Activated CD4-positive, CD25-positive, alpha-beta regulatory T cell treated with anti-CD3 and anti-CD28 coated beads, Interleukin-2, amount 50 U/mL, for 72 hours (primary cell): Measurements from ENCODE around the gene ABLIM1.

Experiments
- DNase-seq: peaks from one replicate; pipeline ENCODE4 v3.0.0; 2021

ABLIM1 gene

DNA sequence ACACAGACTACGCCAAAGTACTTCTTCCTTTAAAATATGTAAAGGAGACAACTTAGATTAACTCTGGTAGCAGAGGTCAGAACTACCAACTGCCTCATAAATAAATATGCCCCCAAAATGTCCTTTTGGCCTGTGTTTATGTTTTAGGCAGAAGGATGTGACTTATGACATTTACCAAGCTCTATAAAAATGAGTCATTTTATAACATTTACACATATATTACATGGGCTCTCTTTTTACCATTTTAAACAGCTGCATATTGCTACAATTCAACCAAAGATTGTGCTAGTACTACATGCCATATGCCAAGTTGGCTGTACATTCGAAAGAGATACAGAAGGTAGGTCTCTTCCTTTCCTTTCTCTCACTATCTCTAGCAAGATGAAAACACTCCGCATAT lies 12.4 kb downstream of the ABLIM1 start:
- no peak for DNase-seq

GRCh38 chr10:114643158-114643557 lies 14.9 kb downstream of the ABLIM1 start:
- DNase-seq: no peak

- no peak for DNase-seq
Measured at GRCh38 chr10:114642729-114643128, 15.3 kb downstream of the ABLIM1 start.

GRCh38 chr10:114638821-114639625 lies 19.1 kb downstream of the ABLIM1 start:
- DNase-seq: no peak

- no peak for DNase-seq
Measured at GRCh38 chr10:114635797-114636550, 22.1 kb downstream of the ABLIM1 start.

- no peak for DNase-seq
Measured at GRCh38 chr10:114635101-114635500, 23.0 kb downstream of the ABLIM1 start.

- no peak for DNase-seq
Measured at GRCh38 chr10:114634609-114634979, 23.5 kb downstream of the ABLIM1 start.

DNA sequence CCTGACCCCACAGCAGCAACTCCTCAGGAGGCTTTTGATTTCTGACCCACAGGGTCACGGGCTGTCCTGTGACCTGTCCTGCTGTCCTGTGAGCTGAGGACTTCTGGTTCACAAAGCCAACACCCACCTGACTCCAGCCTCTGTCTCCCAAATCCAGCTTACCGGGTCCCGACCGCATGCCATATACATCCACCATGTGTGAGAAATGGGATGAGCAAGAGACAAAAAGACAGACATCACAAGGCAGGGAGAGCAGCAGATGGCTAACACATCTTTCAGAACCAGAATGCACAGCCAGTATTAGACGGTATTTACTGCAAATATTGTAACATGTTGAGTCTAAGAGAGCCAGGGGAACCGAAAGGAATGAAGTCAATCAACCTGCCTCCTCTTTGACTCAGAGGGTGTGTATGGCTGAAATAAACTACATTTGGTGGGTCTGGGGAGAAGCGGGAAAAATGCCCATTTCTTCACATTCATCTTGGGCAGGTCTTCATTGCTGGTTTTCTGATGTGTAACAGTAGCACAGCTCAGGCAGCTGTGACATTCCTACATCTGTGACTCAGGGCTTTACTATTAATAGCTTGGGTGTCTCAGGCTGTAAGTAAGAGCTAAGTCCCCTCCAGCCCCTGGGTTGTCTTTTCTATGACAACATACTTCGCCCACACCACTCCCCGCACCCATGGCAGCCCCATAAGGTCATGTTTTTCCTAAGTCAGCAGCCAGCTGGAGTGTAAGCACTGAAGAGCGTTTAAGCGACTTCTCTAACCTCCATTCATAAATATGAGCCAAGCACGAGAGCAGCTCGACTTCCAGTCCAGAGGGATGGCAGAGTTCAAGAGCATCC lies 25.0 kb downstream of the ABLIM1 start:
- DNase-seq: no peak

DNA sequence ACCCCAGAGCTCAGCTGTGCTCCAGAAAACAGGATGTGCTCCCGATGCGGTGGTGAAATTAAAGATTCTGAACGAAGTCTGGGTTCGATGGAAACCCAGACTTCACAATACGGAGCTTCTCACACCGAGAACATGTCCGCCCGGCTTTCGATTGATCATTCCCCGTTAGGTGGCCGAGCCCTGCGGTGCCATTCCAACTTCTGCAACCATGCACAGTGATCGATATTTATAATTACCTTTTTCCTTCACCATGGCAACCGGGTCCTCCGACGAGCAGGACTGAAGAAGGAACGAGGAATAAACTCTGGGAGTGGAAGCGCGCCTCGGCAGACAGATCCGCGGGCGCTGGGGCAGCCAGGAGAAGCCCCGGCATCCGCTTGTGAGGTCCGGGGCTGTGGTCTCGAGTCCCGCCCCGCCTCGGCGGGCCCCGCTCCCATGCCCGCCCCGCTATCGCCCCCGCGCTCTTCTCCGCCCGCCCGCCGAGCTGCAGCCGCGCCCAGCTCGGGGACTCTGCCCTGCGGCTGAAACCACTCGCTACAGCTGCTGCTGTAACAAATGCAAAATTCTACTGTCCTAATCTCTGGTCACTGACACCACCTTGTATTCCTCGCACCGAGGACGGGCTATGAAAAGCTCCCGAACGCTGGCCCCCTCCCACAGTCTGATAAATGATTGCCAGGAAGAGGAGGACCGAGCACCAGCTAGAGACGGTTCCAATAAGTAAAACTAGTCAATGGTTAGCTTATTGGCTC lies 26.2 kb downstream of the ABLIM1 start:
- peak; percentile 37 for DNase-seq

DNA sequence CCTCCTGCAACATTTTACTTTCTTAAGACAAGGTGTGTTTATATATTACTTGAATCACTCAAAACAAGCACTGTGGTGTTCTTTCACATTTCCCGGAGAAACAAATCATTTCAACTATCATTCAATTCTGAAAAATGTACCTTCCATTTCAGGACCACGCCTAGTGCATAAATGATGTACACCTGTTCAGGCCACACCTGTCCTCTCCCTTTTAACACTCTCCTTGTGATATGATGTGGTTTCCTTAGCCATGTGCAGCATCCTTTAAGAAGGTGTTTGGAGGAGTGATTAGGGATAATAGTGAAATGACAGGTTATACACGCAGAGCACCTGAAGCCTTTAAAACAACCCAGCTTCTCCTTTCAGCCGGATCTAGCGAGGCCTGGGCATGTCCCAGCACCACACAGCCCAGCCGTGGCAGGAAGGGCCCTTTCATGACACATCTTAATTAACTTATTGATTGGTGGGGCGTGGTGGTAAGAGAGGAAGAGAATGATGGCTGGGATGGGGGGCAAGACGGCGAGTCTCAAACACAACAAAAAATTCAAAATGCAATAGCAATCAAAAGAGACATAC lies 26.9 kb downstream of the ABLIM1 start:
- no peak for DNase-seq

GRCh38 chr10:114629824-114630730 lies 28.0 kb downstream of the ABLIM1 start:
- no peak for DNase-seq

DNA sequence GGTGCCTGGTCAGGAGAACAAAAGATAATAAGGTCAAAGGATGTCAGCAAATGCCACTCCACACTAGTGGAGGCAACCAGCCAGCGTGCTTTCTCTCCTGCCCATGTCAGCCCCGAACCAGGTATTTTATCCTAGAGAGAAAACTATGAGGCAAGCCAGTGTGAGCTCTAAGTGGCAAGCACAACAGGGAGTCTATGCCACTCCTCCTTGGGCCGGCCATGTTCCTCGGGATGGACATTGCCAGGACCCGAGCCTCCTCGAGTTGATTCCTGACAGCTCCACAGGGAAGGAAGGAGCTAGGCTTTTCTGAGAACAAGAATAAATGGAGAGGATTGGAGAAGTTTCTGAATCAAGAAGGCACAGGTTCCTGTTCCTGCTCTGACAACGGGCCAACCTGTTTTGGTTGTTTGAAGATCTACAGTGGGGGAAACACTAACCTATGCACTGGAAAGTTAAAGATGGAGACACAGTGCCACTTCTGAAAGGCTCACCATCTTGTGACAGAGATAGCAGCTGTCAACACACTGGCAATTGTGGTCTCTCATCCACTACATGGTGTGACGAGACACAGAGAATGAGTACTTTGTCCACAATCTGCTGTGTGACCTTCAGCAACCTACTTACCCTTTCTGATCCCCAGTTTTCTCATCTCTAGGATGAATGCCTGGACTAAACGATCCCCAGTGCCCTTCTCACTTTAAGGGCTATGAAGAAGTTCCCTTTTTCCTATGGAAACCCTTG lies 28.8 kb downstream of the ABLIM1 start:
- DNase-seq: no peak

- DNase-seq: no peak
Measured at GRCh38 chr10:114628106-114628505, 30.0 kb downstream of the ABLIM1 start.

DNA sequence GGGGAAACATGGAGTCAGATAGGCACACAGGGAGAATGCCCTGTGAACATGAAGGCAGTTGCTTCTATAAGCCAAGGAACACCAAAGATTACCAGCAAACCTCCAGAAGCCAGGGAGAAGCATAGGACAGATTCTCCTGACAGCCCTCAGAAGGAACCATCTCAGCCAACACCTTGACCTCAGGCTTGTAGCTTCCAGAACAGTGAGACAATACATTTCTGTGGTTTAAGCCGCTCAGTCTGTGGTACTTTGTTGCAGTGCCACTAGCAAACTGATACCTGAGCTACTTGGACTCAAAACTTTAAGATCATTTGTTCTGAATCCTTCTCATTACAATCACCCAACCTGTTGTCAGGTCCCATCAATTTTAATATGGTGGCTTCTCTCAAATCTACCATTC lies 31.2 kb downstream of the ABLIM1 start:
- DNase-seq: no peak

- DNase-seq: no peak
Measured at GRCh38 chr10:114624951-114625780, 32.9 kb downstream of the ABLIM1 start.

GRCh38 chr10:114624422-114624821 lies 33.7 kb downstream of the ABLIM1 start:
- no peak for DNase-seq

DNA sequence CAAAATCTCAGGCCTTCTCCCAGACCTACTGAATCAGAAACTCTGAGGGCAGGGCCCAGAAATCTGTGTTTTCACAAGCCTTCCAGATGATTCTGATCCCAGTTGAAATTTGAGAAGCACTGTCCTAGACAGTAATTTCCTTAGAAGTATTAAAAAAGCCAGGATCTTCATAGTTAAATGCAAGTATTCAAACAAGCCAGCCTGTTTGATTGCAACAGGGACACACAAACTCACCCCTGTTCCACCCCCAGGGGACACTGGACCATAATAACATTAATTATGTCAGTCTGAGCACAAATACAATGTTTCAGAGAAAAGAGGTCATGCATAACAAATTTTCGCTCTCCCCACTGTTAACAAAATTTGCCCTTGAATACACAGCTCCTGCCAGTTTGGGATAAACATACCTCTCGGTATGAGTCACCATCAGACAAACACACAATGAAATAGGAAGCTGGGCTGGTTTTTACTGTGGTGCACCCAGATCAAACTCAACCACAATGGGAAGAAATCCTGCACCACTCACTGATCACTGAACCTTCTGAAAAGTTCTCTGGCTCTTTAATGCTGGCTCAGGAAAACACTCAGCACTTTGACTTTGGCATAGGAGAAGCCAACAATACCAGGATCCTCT lies 34.3 kb downstream of the ABLIM1 start:
- no peak for DNase-seq

GRCh38 chr10:114623155-114623554 lies 34.9 kb downstream of the ABLIM1 start:
- DNase-seq: no peak

DNA sequence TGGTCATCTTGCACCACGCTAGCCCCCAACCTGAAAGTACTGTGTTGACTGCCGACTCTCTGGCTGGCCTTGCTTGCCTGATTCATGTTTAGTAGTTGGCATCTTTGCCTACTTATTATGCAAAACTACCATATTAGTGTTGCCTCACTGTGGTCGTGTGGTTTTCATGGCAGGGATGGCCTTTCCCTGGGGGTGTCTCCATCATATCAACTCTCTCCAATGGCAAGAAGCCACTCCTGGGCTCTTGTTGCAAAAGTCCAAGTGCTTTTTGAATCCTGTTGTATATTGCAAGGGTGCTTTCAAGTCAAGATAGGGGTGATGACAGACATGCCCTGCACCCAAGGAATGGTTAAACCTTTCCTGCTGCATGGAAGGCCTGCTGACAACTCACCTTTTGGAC lies 39.4 kb downstream of the ABLIM1 start:
- no peak for DNase-seq
